ENCODE data around the gene XK. TPM values are rescaled to one million over a fixed set of nuclear protein-coding genes. Genes with fewer than 3 reads are reported as not detected.

XK gene
- total and polyA plus RNA-seq, 2 experiments from 2014 or later, result 1.2 to 3.5 TPM

GRCh38 chrX:37776987-37777325 lies 91.4 kb downstream of the XK start:
- Histone ChIP-seq H3K27me3 (no peaks in the 10 kb centered on the region), H3K4me1 (ENCODE audit: insufficient read depth) (no peaks in the 10 kb centered on the region), H3K36me3 (replicated peaks; ENCODE audit: insufficient read depth, low read depth) (no peaks in the 10 kb centered on the region), H3K27ac (no peak overlapping the region), H2AFZ (no peak overlapping the region), H3K4me3 (no peak overlapping the region), H3K9me2 (replicated peaks; ENCODE audit: insufficient read depth) (no peaks in the 10 kb centered on the region), H3K9me3 (ENCODE audit: low read depth) (no peaks in the 10 kb centered on the region), H4K20me1 (ENCODE audit: insufficient read depth, poor library complexity, severe bottlenecking) (no peaks in the 10 kb centered on the region), H3K4me2 (no peak overlapping the region), H3K79me2 (no peaks in the 10 kb centered on the region)
- TF ChIP-seq EZH2 (IDR thresholded peaks at IDR 0.05; ENCODE audit: borderline replicate concordance) (no peak), EZH2phosphoT487 (IDR thresholded peaks at IDR 0.05; ENCODE audit: low read depth, severe bottlenecking, unreplicated experiment) (no peak), CTCF (IDR thresholded peaks at IDR 0.05; ENCODE audit: poor library complexity) (no peak)
- WGBS (ENCODE audit: low lambda C conversion rate, missing lambda C conversion rate), result 49% methylated on average over 2 of the region's 2 CpGs
- no peak for DNase-seq (ENCODE audit: low spot score)

GRCh38 chrX:37779857-37780256 lies 94.3 kb downstream of the XK start, which contains the start of gene CYBB:
Gene CYBB, plus strand, starts transcription at chrX:37780059. Its CDS starts 19 bp downstream, at chrX:37780078.
- Histone ChIP-seq H3K4me1 (ENCODE audit: insufficient read depth) (no peaks in the 10 kb centered on the region), H3K79me2 (no peaks in the 10 kb centered on the region), H2AFZ (no peak within 1 kb of the TSS), H4K20me1 (ENCODE audit: insufficient read depth, poor library complexity, severe bottlenecking) (no peaks in the 10 kb centered on the region), H3K36me3 (replicated peaks; ENCODE audit: insufficient read depth, low read depth) (no peaks in the 10 kb centered on the region), H3K9me3 (ENCODE audit: low read depth) (no peaks in the 10 kb centered on the region), H3K4me2 (no peak within 1 kb of the TSS), H3K9me2 (replicated peaks; ENCODE audit: insufficient read depth) (no peaks in the 10 kb centered on the region), H3K27ac (no peak within 1 kb of the TSS), H3K4me3 (no peak within 1 kb of the TSS), H3K27me3 (no peaks in the 10 kb centered on the region)
- DNase-seq (ENCODE audit: low spot score), result no peak
- 66% methylated on average over 2 of the region's 2 CpGs for WGBS (ENCODE audit: low lambda C conversion rate, missing lambda C conversion rate)
- no peak for TF ChIP-seq EZH2phosphoT487 (IDR thresholded peaks at IDR 0.05; ENCODE audit: low read depth, severe bottlenecking, unreplicated experiment)
- TF ChIP-seq EZH2 (IDR thresholded peaks at IDR 0.05; ENCODE audit: borderline replicate concordance), result no peak
- no peak for TF ChIP-seq CTCF (IDR thresholded peaks at IDR 0.05; ENCODE audit: poor library complexity)

GRCh38 chrX:37781081-37781480 lies 95.5 kb downstream of the XK start:
- Histone ChIP-seq H3K9me2 (replicated peaks; ENCODE audit: insufficient read depth) (no peaks in the 10 kb centered on the region), H2AFZ (no peak overlapping the region), H3K27me3 (no peaks in the 10 kb centered on the region), H3K36me3 (replicated peaks; ENCODE audit: insufficient read depth, low read depth) (no peaks in the 10 kb centered on the region), H4K20me1 (ENCODE audit: insufficient read depth, poor library complexity, severe bottlenecking) (no peaks in the 10 kb centered on the region), H3K4me2 (no peak overlapping the region), H3K9me3 (ENCODE audit: low read depth) (no peaks in the 10 kb centered on the region), H3K27ac (no peak overlapping the region), H3K79me2 (no peaks in the 10 kb centered on the region), H3K4me3 (no peak overlapping the region), H3K4me1 (ENCODE audit: insufficient read depth) (no peaks in the 10 kb centered on the region)
- TF ChIP-seq EZH2 (IDR thresholded peaks at IDR 0.05; ENCODE audit: borderline replicate concordance) (no peak), EZH2phosphoT487 (IDR thresholded peaks at IDR 0.05; ENCODE audit: low read depth, severe bottlenecking, unreplicated experiment) (no peak), CTCF (IDR thresholded peaks at IDR 0.05; ENCODE audit: poor library complexity) (no peak)
- WGBS (ENCODE audit: low lambda C conversion rate, missing lambda C conversion rate), result 87% methylated on average over 4 of the region's 4 CpGs
- no peak for DNase-seq (ENCODE audit: low spot score)

Other genes starting within 250 kb of the XK start
- 0.84 and 0.87 TPM in 2 replicates for gene LANCL3, start 114.1 kb upstream of the XK start, total RNA-seq
- 0.28 and 0.30 TPM in 2 replicates for gene LANCL3, start 114.1 kb upstream of the XK start, polyA plus RNA-seq
- gene CYBB, start 94.3 kb downstream of the XK start, total RNA-seq, result 2.5 and 5.1 TPM in 2 replicates
- gene CYBB, start 94.3 kb downstream of the XK start, polyA plus RNA-seq, result 0.30 TPM in 1 of 2 replicates, not detected in the other
- gene DYNLT3, start 161.8 kb downstream of the XK start, total RNA-seq, result 42.8 and 44.4 TPM in 2 replicates
- 36.4 and 36.7 TPM in 2 replicates for gene DYNLT3, start 161.8 kb downstream of the XK start, polyA plus RNA-seq

Measured in hepatocyte (in vitro differentiated cells).